ELF-1 (cell line): Measurements from ENCODE around the gene ETV3L.
"Not testable (repeated sequence)": the region's sequence is repeated elsewhere in the genome, so short reads cannot be mapped to it uniquely, and the experiment has no call there.

Experiments used
- DNase-seq: peaks from one replicate; pipeline ENCODE4 v3.0.0-alpha.2; 2016; ENCODE audit warnings: low read depth, low spot score

Gene ETV3L

DNA sequence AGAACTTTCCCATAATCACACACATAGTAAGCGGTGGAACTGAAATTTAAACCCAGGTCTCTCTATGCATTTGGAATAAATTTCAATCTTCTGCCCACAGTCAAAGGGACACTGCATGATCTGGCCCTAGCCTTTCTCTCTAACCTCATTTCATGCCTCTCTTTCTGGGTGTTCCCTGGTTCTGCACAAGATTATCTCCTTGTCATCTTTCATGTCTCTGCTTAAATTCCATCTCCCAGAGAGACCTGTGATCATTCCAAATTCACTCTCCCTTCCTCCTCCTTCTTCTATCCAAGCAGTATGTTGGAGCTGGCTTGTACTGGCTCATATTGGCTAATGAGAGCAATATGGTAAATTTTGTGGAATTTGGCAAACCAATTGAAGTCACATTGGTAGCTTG is 22.2 kb downstream of the ETV3L start:
- DNase-seq, result no peak

DNA sequence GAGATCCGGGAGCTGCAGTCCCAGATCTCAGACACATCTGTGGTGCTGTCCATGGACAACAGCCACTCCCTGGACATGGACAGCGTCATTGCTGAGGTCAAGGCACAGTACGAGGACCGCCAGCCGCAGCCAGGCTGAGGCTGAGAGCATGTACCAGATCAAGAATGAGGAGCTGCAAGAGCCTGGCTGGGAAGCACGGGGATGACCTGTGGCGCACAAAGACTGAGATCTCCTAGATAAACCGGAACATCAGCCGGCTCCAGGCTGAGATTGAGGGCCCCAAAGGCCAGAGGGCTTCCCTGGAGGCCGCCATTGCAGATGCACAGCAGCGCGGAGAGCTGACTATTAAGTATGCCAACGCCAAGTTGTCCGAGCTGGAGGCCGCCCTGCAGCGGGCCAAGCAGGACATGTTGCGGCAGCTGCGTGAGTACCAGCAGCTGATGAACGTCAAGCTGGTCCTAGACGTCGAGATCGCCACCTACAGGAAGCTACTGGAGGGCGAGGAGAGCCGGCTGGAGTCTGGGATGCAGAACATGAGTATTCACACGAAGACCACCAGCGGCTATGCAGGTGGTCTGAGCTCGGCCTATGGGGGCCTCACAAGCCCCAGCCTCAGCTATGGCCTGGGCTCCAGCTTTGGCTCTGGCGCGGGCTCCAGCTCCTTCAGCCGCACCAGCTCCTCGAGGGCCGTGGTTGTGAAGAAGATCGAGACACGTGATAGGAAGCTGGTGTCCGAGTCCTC is 25.5 kb downstream of the ETV3L start:
- DNase-seq, result peak; percentile 89

DNA sequence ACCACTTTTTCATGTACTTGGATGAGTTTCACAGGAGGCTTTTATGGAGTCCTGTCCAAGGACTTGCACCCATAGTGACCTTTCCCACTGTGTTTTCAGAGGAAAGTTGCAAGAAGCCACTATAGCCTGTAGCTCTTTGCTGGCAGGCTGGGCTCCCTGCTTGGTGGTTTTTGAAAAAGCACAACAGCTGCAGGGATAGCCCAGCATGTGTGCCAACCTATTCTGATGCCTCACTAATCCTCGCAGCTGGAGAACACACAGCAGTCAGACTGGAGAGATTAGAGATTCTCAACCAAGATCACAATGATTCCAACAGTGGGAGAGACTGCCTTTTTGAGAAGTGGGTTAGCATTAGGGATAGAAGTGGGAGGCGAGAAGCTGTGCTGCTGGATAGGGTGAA is 30.0 kb downstream of the ETV3L start:
- DNase-seq, result no peak

DNA sequence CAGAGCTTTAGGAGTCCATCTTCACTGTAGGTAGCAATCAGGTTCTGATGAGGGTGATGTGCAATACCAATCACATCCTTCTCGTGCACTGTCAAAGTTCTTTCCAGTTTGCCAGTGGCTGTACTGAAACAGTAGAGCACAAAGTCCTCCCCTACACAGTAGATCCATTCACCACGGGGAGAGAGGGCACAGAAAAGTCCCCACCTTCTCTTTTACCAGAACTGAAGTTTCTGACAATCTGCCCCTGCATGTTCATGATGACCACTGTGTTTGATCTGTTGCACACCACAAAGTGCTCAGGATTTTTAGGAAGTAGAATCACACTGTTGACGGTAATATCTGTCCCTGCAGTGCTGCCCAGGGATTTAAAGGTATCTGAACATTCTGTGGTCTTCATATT is 40.4 kb downstream of the ETV3L start:
- not testable (repeated sequence) for DNase-seq

DNA sequence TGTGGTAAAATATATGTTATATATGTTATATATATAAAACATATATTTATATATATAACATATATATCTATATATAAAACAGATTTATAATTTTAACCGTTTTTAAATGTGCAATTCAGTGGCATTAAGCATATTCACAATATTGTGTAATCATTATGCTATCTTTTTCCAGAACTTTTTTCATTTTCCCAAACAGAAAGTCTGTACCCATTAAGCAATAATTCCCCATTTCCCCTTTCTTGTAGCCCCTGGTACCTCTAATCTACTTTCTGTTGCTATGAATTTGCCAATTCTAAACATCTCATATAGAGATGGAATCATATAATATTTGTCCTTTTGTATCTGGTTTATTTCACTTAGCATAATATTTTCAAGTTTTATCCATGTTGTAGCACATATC is 43.3 kb downstream of the ETV3L start:
- DNase-seq, result no peak

DNA sequence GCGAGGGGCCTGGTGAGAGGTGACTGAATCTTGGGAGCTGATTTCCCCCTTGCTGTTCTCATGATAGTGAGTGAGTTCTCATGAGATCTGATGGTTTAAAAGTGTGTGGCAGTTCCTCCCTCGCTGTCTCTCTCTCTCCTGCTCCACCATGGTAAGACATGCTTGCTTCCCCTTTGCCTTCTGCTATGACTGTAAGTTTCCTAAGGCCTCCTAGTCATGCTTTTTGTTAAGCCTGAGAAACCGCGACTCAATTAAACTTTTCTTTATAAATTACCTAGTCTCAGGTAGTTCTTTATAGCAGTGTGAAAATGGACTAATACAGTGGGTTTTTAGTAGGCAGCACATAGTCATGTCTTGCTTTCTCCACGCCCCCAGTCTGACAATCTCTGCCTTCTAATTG is 43.9 kb downstream of the ETV3L start:
- not testable (repeated sequence) for DNase-seq

DNA sequence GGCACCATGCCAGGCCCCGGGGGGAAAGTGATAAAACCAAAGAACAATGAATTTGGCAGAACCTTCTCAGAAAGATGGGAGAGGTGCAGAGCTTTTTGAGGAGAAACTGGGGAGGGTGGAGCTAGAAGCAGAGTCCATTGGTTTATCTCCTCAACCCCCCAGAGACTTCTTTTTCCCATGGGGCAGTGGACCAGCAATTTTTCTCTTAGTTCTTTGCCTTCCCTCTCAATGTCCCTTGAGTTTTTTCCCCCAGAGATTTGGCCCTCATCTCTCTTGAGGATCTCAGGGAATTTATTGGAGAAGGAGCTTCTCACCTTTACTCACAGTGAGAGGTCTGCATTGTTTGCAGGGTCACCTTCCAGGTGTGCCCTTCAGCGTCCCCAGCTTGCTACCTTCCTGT is 48.8 kb downstream of the ETV3L start:
- DNase-seq, result no peak

DNA sequence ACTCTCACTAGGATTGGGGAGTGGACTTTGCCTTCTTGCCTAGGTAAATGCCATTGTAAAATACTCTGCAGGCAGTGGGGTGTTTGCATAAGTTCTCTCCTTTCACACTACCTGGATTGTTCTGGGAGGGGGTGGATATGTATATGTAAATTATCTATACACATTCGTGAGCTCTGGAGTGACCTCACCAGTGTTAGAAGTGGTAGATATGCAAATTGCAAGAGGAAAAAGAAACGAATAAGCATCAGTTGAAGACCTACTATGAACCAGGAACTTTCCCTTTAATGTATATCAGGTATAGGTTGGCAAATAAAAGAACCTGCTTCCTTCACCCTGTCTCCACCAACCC is 52.6 kb downstream of the ETV3L start:
- no peak for DNase-seq

DNA sequence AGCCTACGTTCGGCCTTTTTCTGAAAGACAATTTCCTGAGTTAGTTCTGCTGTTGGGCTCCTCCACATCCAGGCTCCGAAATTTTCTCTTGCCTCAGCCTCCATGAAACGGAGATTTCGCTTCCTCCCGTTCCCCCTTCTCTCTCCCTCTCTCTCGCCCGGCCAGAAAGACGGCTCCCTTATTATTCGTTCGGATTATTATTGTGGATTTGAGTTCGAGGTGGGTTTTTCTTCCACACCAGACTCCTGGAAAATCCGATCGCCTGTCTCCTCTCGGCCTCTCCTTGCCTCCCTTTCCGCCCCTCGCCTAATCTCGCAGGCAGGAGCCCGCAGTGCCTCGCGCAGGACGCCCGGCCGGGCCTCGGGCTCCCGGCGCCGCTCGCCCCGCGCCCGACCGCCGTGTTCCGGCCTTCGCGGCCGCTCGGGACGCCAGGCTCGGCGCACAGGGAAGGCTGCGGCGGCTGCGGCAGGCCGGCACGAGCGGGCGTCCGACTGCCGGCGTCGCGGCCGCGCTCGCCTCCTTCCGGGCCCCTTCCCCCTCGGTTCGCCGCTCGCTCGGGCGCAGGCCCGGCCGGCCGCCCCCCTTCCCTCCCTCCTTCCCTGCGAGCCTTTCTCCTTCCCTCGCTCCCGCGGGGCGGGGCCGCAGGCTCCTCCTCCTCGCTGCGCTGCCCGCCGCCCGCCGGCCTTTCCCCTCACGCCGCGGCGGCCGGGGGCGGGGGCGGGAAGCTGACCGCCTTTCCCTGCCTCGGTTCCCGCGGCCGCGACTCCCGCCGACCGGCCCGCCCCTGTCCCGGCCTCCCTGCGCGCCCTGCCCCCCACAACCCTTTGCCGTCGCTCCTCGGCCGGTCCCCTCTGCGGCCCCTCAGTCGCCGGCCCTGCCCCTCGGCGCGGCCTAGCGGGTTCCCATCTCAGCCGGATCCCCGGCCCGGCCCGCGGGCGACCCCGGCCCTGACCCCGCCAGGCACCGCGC is 54.1 kb downstream of the ETV3L start, which contains the start of gene ARHGEF11:
ARHGEF11 (minus strand) TSS at position 493 of the 969 bp plus-strand sequence. CDS start 1,412 bp downstream, outside the sequence.
- peak; percentile 89 for DNase-seq

DNA sequence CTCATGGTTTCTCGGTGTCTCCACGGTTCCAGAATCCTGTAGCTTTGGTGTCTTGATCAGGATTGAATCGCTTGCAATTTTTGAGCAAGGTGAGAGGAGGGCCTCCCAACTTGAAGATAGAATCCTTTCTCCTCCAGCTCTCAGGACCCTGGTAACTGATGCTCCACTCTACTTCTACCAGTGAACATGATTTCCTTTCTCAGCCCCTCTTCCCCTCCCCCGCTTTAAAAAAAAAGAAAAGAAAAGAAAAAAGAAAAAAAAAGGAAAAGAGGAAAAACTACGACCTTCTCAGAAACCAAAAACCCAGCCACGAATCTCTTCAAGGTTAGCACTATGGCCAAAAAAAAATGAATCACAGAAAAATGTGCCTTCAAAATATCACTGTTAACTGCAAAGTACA is 55.3 kb downstream of the ETV3L start:
- DNase-seq, result no peak

DNA sequence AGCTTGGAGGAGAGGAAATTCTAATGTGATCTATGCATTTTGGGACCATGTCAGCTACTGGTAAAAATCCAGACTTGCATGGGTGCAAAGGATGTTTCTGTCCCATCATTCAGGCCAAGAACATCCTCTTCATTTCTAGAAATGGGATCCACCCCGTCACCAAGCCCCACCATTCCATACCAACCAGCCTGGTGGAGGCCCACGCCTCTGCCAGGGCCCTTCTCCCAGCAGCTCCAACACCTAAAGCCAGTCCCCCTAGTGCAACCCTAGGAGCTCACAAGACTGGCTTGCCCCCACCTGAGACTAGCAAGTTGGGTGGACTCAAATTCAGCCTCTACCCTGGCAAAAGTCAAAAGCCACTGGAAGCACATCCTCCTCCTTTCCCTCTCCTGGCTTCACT is 55.9 kb downstream of the ETV3L start:
- DNase-seq, result no peak

DNA sequence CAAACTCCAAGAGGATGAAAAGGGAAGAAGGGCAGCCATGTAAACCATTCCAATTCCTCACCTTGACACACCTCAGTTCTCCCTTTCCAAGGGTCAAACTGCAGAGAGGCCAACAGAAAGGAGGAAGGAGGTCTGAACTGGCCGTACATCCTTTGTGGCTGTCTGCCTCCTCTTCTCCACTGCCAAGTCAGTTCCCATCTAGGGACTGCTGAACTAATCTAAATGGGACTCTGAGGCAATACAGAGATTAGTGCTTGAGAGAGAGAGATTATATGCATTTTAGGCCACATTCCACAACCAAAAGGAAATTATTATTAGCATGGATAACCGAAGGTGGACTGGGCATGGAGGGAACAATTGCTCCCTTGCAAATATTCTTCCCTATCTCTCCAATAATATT is 56.8 kb downstream of the ETV3L start:
- no peak for DNase-seq
